Gastrocnemius medialis (tissue), 4 donors: ENCODE results near the gene ITPK1. TPM values are rescaled to one million over a fixed set of nuclear protein-coding genes. Genes with fewer than 3 reads are reported as not detected.

Experiments
- ATAC-seq, 2 donors: fragments of 150-250 bp; one replicate each; pipeline ENCODE4 v1.9.1; 2016
- DNase-seq, 2 donors: peaks; one replicate each; pipeline ENCODE4 v3.0.0-alpha.2; 2019
- H3K27ac ChIP-seq, 4 donors: fragments of 200-600 bp; sonication (generic); 1 replicate in 1 of 4; 2 replicates in 3 of 4; pipeline ENCODE4 v1.5.1; 2016 to 2018; ENCODE audit warnings: mild to moderate bottlenecking in 2 of 4, moderate library complexity in 1 of 4
- H3K27me3 ChIP-seq, 3 donors: fragments of 200-600 bp; sonication (generic) in 2 of 3; 1 replicate in 1 of 3; 2 replicates in 2 of 3; pipeline versions ENCODE4 v1.5.1 to v1.6.0; 2016 to 2019; ENCODE audit warnings: mild to moderate bottlenecking in 1 of 3, moderate library complexity in 1 of 3
- H3K36me3 ChIP-seq, 2 donors: fragments of 200-600 bp; sonication (generic) in 1 of 2; one replicate each; pipeline ENCODE4 v1.5.1; 2017 to 2018
- H3K4me1 ChIP-seq, 2 donors: fragments of 200-600 bp; sonication (generic) in 1 of 2; one replicate each; pipeline ENCODE4 v1.5.1; 2016 to 2017; ENCODE audit warnings: mild to moderate bottlenecking in 2 of 2
- H3K4me3 ChIP-seq, 4 donors: fragments of 200-600 bp; sonication (generic) in 3 of 4; 1 replicate in 1 of 4; 2 replicates in 3 of 4; pipeline ENCODE4 v1.5.1; 2016 to 2019; ENCODE audit warnings: mild to moderate bottlenecking in 2 of 4
- H3K9me3 ChIP-seq, 3 donors: fragments of 200-600 bp; sonication (generic) in 2 of 3; 1 replicate in 1 of 3; 2 replicates in 2 of 3; pipeline ENCODE4 v1.5.1; 2016 to 2019
- CTCF ChIP-seq, 5 experiments: fragments of 450-650 bp in 3 of 5; fragments of 200-600 bp in 2 of 5; sonication (generic) in 2 of 5; IDR thresholded peaks in 4 of 5; conservative IDR thresholded peaks in 1 of 5; 1 replicate in 4 of 5; 2 replicates in 1 of 5; pipeline ENCODE4 v1.5.1; 2016 to 2019; ENCODE audit warnings: antibody characterized with exemption in 5 of 5, mild to moderate bottlenecking in 3 of 5, moderate library complexity in 3 of 5
- POLR2A ChIP-seq, 2 donors: fragments of 450-650 bp; IDR thresholded peaks; one replicate each; pipeline ENCODE4 v1.6.1; 2017; ENCODE audit warnings: antibody characterized with exemption in 2 of 2, mild to moderate bottlenecking in 2 of 2, moderate library complexity in 2 of 2
- in situ Hi-C, 4 donors: fragments of 200-750 bp; cut with MboI; loops; one replicate each; pipeline versions ENCODE4 v1.15.0 to v1.8.0; 2017; ENCODE audit warnings: low sequenced_read_pairs in 4 of 4
- intact Hi-C: fragments of 100-400 bp; cut with DNase I; formaldehyde crosslinking; loops from one replicate; pipeline ENCODE4 v1.15.1; 2023; ENCODE audit warnings: low total_unique reads
- total RNA-seq, 4 donors: library from RNA; depleted of rRNA; stranded (reverse); fragments of >200 nt; gene quantifications; one replicate each; pipeline versions ENCODE4 v1.1.0 to v1.2.3, GENCODE V29; 2016

The ITPK1 gene
- total RNA-seq, 4 donors from 2014 or later: 49.7 to 80.1 (median 53.6) TPM

- no peaks in the 10 kb centered on the region for H3K4me1 ChIP-seq
- TF ChIP-seq CTCF (IDR thresholded peaks at IDR 0.05 in 4 of 5, conservative IDR thresholded peaks at IDR 0.05 in 1 of 5) (no peak), POLR2A (IDR thresholded peaks at IDR 0.05) (no peak)
- peaks cover 0 to 6% (median 0%) of the 10 kb centered on the region in 3 donors for H3K9me3 ChIP-seq
- in situ Hi-C loops: no loop called here
- H3K27ac ChIP-seq: no peak overlapping the region
- no peaks in the 10 kb centered on the region for H3K27me3 ChIP-seq
- H3K36me3 ChIP-seq: peaks cover 0 to 5% of the 10 kb centered on the region in 2 donors
- H3K4me3 ChIP-seq: no peak overlapping the region
- intact Hi-C loops: no loop called here
- ATAC-seq: no peak
- no peak for DNase-seq
Observed at GRCh38 chr14:92974541-92975345, 141.0 kb downstream of the ITPK1 start.

- no peak overlapping the region for H3K27ac ChIP-seq
- H3K27me3 ChIP-seq: no peaks in the 10 kb centered on the region
- DNase-seq: no peak
- ATAC-seq: no peak
- no peaks in the 10 kb centered on the region for H3K4me1 ChIP-seq
- no peak for TF ChIP-seq CTCF (IDR thresholded peaks at IDR 0.05 in 4 of 5, conservative IDR thresholded peaks at IDR 0.05 in 1 of 5)
- TF ChIP-seq POLR2A (IDR thresholded peaks at IDR 0.05): no peak
- intact Hi-C loops (no loop called here), in situ Hi-C loops (no loop called here)
- peaks cover 0 to 3% (median 0%) of the 10 kb centered on the region in 3 donors for H3K9me3 ChIP-seq
- H3K4me3 ChIP-seq: no peak overlapping the region
- H3K36me3 ChIP-seq: peaks cover 0 to 5% of the 10 kb centered on the region in 2 donors
Observed at GRCh38 chr14:92973798-92974372, 141.8 kb downstream of the ITPK1 start.

- intact Hi-C loops: no loop called here
- no peaks in the 10 kb centered on the region for H3K4me1 ChIP-seq
- ATAC-seq (peak; percentile 23 to 36), DNase-seq (peak; percentile 19 to 48)
- no peak overlapping the region for H3K4me3 ChIP-seq
- in situ Hi-C loops: no loop called here
- TF ChIP-seq CTCF (IDR thresholded peaks at IDR 0.05 in 4 of 5, conservative IDR thresholded peaks at IDR 0.05 in 1 of 5) (peak in 4 of 5 experiments; percentile 40 to 57 (median 43)), POLR2A (IDR thresholded peaks at IDR 0.05) (no peak)
- peaks cover 0 to under 1% of the 10 kb centered on the region in 2 donors for H3K36me3 ChIP-seq
- no peak overlapping the region for H3K27ac ChIP-seq
- H3K9me3 ChIP-seq: no peaks in the 10 kb centered on the region
- H3K27me3 ChIP-seq: no peaks in the 10 kb centered on the region
Observed at GRCh38 chr14:92973261-92973797, 142.4 kb downstream of the ITPK1 start.

- TF ChIP-seq POLR2A (IDR thresholded peaks at IDR 0.05) (no peak), CTCF (IDR thresholded peaks at IDR 0.05 in 4 of 5, conservative IDR thresholded peaks at IDR 0.05 in 1 of 5) (no peak)
- ATAC-seq: no peak
- H3K4me1 ChIP-seq: no peaks in the 10 kb centered on the region
- intact Hi-C loops: no loop called here
- in situ Hi-C loops: no loop called here
- no peaks in the 10 kb centered on the region for H3K27me3 ChIP-seq
- no peak overlapping the region for H3K27ac ChIP-seq
- DNase-seq: no peak
- no peak overlapping the region for H3K4me3 ChIP-seq
- H3K36me3 ChIP-seq: no peaks in the 10 kb centered on the region
- H3K9me3 ChIP-seq: no peaks in the 10 kb centered on the region
Observed at GRCh38 chr14:92971601-92972180, 144.0 kb downstream of the ITPK1 start.
